Measurements from ENCODE around the gene UHRF2.
"Not testable (repeated sequence)": the region's sequence is repeated elsewhere in the genome, so short reads cannot be mapped to it uniquely, and the experiment has no call there.

The UHRF2 gene

GRCh38 chr9:6450641-6451375, 37.8 kb downstream of the UHRF2 start:
- H3K9me3 ChIP-seq, result no peaks in the 10 kb centered on the region
- no peaks in the 10 kb centered on the region for H3K27me3 ChIP-seq
- DNase-seq, result no peak
- H3K4me1 ChIP-seq, result peaks cover 0 to 70% (median 12%) of the 10 kb centered on the region in 4 donors
- intact Hi-C loops (cut with DNase I; ENCODE audit: low total_unique reads), result no loop called here
- peaks cover 0 to 3% (median 0%) of the 10 kb centered on the region in 3 donors for H3K36me3 ChIP-seq
- no peak overlapping the region for H3K27ac ChIP-seq
- TF ChIP-seq CTCF (IDR thresholded peaks at IDR 0.05), result no peak
- H3K4me3 ChIP-seq, result no peak overlapping the region

- H3K27ac ChIP-seq; H3K27me3 ChIP-seq; intact Hi-C loops (cut with DNase I; ENCODE audit: low total_unique reads); H3K4me3 ChIP-seq; DNase-seq; H3K9me3 ChIP-seq; H3K36me3 ChIP-seq: not testable (repeated sequence)
- H3K4me1 ChIP-seq, result peaks cover 0 to 44% (median 2%) of the 10 kb centered on the region in 4 donors
Observed at GRCh38 chr9:6455292-6455691, 42.3 kb downstream of the UHRF2 start.

DNA sequence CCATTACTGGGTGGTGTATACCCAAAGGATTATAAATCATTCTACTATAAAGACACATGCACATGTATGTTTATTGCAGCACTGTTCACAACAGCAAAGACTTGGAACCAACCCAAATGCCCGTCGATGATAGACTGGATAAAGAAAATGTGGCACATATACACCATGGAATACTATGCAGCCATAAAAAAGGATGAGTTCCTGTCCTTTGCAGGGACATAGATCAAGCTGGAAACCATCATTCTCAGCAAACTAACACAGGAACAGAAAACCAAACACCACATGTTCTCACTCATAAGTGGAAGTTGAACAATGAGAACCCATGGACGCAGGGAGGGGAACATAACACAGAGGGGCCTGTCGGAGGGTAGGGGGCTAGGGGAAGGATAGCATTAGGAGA, 45.7 kb downstream of the UHRF2 start:
- H3K27ac ChIP-seq; DNase-seq; H3K9me3 ChIP-seq; intact Hi-C loops (cut with DNase I; ENCODE audit: low total_unique reads); H3K27me3 ChIP-seq; H3K4me3 ChIP-seq: not testable (repeated sequence)
- peaks cover 0 to 10% (median 3%) of the 10 kb centered on the region in 3 donors for H3K36me3 ChIP-seq
- peaks cover 0 to 12% (median 0%) of the 10 kb centered on the region in 4 donors for H3K4me1 ChIP-seq

DNA sequence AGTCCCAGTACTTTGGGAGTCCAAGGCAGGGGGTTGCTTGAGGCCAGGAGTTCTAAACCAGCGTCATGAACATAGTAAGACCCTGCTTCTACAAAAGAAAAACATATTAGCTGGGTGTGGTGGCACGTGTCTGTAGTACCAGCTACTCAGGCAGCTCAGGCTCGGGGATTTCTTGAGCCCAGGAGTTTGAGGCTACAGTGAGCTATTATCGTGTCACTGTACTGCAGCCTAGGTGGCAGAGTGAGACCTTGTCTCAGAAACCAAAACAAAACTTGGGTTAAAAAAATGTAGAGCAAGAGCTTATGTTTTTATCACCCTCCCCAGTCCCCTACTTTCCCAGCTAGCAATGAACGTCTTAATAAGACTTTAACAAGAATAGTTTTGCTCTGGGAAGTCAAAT, 46.7 kb downstream of the UHRF2 start:
- no peak overlapping the region for H3K27ac ChIP-seq
- no peak for TF ChIP-seq CTCF (IDR thresholded peaks at IDR 0.05)
- no peak overlapping the region for H3K4me3 ChIP-seq
- intact Hi-C loops (cut with DNase I; ENCODE audit: low total_unique reads), result no loop called here
- peaks cover 0 to 7% (median 0%) of the 10 kb centered on the region in 4 donors for H3K4me1 ChIP-seq
- DNase-seq, result no peak
- no peaks in the 10 kb centered on the region for H3K27me3 ChIP-seq
- H3K36me3 ChIP-seq, result peaks cover 0 to 10% (median 3%) of the 10 kb centered on the region in 3 donors
- H3K9me3 ChIP-seq, result no peaks in the 10 kb centered on the region

- Histone ChIP-seq H3K9me3 (no peaks in the 10 kb centered on the region), H3K27ac (no peak overlapping the region), H3K27me3 (no peaks in the 10 kb centered on the region), H3K4me3 (no peak overlapping the region), H3K36me3 (peaks cover 0 to 10% (median 3%) of the 10 kb centered on the region in 3 donors), H3K4me1 (peaks cover 0 to 7% (median 0%) of the 10 kb centered on the region in 4 donors)
- no peak for TF ChIP-seq CTCF (IDR thresholded peaks at IDR 0.05)
- intact Hi-C loops (cut with DNase I; ENCODE audit: low total_unique reads), result no loop called here
- no peak for DNase-seq
Observed at GRCh38 chr9:6460189-6460768, 47.3 kb downstream of the UHRF2 start.

- H3K27me3 ChIP-seq, result no peaks in the 10 kb centered on the region
- DNase-seq, result no peak
- H3K9me3 ChIP-seq, result no peaks in the 10 kb centered on the region
- H3K4me3 ChIP-seq, result no peak overlapping the region
- H3K36me3 ChIP-seq, result peaks cover 0 to 10% (median 3%) of the 10 kb centered on the region in 3 donors
- peaks cover 0 to 4% (median 0%) of the 10 kb centered on the region in 4 donors for H3K4me1 ChIP-seq
- intact Hi-C loops (cut with DNase I; ENCODE audit: low total_unique reads), result no loop called here
- no peak overlapping the region for H3K27ac ChIP-seq
- TF ChIP-seq CTCF (IDR thresholded peaks at IDR 0.05), result no peak
Observed at GRCh38 chr9:6461619-6462018, 48.6 kb downstream of the UHRF2 start.
